Central memory CD4-positive, alpha-beta T cell (primary cell): Measurements from ENCODE around the gene EDAR.
A peak's percentile ranks its signal among the peaks of the same experiment; 100 is the strongest.

ENCODE experiments used
- DNase-seq: peaks from one replicate; pipeline ENCODE4 v3.0.0; 2022
- total RNA-seq, 3 experiments: gene quantifications; one replicate each; lab custom pipeline; 2026; lab: John Stamatoyannopoulos, UW

EDAR gene
- total RNA-seq, result 0.14 to 14.7 (median 1.7) reads per million in 3 experiments

DNA sequence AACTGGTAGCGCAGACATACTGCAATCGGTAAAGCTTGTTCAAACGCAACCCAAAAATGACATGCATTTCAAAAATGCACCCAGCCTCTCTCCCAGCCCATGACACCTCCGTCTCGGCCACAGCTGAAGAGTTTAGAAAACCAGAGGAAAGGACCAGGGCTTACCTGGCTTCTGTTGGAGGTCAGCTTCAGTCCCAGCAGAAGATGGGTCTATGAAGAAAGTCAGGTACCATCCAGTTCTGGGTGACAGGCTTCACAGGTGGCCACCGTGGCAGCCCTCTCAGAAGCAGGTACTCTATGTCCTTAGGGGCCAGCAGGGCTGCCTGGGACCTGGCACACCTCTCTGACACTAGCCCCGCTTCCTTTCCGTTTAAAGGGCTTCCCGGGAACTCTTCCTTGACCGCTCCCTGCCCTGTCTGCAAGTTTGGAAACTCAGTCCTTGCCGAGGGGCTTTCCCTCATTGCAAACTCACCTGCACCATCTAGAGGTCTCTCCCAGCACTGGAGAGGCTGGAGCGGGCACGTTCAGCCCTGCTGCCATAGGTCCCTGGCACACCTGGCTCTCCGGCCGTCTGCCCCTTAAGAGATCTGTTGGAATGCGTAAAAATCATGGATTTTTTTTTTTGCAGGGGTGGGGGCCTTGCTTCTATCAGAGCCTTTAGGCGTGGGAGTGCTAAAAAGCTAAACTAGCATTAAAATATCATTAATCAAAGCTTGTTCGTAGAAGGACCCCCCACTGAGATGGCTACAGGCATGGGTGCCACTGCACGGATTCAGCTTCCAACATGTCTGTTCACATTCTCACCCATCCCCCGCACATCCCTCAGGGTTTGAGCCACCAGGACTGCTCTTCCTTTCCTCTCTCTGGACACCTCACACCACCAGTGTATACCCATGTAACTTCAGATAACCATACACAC lies at the start of gene EDAR:
EDAR (minus strand) TSS at position 425 of the 918 bp plus-strand sequence. CDS start 58,206 bp downstream, outside the sequence.
- peak; percentile 31 for DNase-seq

DNA sequence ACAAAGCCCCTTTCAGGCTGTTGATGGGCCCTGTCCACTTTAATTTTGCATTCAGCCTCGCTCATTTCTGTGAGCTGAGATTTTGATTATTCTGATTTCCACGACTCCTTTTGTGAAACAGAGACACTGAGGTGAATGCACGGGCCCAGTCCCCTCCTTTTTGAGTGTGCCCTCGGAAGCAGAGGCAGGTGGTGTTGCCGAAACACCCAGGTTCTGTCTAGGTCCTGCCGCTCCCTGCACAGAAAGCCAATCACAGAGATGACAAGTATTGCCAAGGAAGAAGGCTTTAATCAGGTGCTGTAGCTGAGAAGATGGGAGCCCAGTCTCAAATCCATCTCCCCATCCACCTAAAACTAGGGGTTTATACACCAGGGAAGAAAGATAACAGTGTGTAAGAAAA lies 44.2 kb upstream of the EDAR start:
- no peak for DNase-seq

DNA sequence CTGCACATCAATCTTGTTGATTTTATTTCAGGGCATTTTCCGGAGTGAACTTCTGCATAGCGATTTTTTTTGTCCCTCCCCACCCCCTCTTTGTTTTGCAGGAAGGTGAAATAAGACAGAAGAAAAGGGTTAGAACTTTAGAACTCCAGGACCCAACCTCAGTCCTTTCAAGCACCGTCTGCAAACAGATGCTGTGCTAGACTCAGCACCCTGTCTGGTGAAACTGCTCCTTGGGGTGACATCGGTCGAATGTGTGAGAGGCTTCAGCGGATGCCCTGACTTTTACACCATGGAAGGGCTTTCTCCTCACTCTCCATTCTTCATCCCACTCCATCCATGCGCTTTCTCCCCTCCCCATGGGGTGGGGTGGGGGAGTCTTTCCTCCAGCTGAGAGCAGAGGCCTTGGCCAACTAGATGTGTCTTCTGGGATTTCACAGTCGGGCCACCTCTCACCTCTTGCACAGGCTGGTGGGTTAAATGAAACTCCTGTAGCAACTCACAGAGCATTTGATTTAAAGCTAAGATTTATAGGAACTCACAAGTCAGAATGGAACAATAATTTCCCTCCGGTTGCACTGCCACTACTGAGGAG lies 43.3 kb upstream of the EDAR start:
- DNase-seq, result no peak

GRCh38 chr2:109031476-109032228 lies 42.6 kb upstream of the EDAR start:
- DNase-seq, result peak; percentile 89

GRCh38 chr2:109030870-109031475 lies 42.0 kb upstream of the EDAR start:
- peak; percentile 12 for DNase-seq

- DNase-seq, result no peak
Measured at GRCh38 chr2:109029490-109030201, 40.6 kb upstream of the EDAR start.

- no peak for DNase-seq
Measured at GRCh38 chr2:109028738-109029489, 39.9 kb upstream of the EDAR start.

DNA sequence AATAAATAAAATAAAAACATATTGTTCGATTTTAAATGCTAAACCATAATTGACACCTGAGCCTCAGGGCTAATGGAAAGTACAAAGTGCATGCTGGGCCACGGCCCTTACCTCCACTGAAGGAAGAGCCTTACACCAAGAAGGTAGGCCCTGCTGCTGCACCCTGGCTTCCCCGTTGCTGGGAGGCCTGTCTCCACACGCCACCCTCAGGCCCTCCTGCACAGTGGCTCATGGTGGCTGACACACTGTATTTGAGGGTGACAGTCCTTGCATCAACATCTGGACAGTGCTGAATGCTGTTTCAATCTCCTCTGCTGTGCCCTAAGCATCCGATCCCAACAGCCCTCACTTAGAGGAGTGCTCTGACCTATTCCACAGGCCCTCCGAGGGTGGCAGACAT lies 39.3 kb upstream of the EDAR start:
- no peak for DNase-seq

DNA sequence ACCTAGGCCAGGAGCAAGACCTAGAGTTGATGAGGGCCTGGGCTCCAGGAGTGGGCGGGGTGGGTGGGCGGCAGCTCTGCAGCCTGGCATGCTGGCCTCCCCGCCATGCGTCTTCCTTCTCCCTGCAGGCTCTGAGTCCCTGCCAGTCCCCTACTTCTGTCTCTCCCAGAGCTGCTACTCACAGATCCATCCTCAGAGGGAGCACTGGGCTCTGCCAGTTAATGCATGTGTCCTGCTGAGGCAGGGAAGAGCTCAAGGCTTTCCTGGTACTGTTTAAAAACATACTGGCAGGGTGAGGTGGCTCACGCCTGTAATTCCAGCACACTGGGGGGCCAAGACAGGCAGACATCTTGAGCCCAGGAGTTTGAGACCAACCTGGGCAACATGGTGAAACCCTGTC lies 38.7 kb upstream of the EDAR start:
- DNase-seq, result no peak

DNA sequence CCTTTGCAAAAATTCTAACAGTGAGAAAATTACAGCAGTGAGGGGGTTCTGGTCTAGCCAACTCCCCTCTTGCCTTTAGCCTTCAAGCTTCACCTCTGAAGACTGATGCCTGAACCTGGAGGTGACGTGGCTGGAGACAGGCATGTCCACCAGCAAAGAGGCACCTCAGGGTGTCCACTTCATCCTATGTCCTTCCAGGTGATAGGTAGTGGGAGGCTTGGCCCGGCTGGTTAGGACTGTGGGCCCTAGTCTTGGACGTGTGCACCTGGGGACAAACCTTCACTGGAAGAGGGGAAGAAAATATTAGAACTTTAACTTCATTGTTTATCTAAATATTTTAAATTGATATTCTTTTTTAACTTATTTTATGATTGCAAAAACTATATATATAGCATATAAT lies 35.5 kb upstream of the EDAR start:
- no peak for DNase-seq

DNA sequence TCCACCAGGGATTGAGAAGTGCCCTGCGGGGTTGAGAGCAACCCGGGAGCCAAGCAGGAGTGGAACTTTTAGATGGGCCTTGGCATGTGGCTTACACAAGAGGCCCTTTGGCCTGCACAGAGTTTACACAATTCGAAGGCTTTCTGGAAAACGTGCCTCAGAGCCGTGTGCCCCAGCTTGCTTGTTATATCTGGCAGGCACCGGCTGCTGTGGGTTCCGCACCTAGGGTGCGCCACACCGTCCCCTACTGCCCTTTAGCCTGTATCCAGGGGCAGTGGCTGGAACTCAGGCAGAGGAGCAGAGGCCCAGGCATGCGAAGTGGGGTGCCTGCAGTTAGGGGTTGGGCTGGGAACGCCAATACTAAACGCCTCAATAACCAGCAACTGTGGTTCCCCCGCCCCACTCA lies 32.9 kb upstream of the EDAR start:
- no peak for DNase-seq

DNA sequence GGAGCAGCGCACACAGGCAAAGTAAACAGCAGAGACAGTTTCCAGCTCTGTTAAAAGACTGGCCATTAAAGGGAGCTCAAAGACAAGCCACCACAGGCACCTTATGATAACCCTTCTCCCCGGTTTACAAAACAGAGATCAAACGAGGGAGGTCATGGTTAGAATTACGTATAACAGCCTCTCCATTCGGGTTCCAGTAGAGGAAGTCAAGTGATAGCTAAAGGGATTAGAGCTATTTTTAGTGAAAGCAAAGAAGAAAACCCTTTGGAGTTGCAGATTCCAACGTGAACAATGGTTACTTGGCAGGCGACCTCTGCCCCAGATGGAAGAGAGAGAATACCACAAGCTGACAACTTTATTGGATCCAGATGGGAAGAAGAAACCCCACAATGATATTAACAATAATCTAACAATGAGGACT lies 31.2 kb upstream of the EDAR start:
- DNase-seq, result peak; percentile 34

DNA sequence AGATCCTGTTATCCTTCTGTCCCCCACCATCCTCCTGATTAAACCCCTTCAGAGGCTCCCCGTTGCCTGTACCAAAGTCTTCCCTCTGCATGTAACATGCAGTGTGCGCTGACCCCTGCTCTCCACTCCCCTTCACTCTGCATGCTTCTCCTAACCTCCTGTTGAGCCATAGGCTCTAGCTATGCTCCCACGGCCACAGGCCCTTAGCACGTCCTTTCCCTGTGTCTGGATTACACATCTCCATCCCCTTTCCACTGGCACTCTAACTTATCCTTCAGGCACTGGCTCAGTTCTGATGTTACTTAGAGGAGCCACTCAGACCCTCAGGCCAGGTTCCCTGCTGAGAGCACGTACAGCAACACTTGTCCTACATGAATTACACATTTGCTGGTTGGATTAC lies 29.4 kb upstream of the EDAR start:
- DNase-seq, result no peak

DNA sequence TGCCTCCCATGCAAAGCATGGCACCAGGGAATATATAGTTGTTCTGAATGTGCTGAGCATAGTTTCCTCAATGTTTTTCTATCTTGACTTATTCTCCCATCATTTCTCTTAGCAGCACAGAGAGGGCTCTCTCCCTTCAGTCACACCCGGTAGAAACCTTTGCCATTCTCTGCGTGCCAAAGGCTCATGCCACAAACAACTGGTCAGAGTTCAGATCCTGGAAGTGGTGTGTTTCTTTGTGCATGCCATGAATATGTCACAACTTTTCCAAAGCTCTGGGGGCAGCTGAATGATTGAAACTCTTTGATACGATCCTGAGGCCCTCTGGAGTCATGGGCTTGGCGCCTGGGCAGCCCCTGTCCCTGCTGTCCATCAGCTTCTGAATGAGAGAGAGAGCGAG lies 28.0 kb upstream of the EDAR start:
- DNase-seq, result no peak

DNA sequence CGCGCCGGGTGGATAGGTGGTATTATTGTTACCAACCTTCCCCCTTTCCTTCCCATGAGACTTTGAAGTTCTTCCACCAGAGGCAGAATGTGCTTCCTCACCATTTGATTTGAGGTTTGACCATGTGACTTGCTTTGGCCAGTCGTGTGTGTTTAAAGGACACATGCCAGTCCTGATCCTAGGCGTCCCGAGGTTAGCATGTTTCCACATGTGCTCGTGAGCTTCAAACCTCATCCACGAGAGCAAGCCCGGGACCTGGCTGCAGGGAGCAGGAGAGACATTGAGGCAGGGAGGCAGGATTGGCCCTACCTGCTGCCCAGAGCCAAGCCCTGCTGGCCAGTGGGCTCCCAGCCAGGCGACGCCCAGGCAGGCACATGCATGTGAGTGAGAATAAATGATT lies 27.4 kb upstream of the EDAR start:
- DNase-seq, result no peak

GRCh38 chr2:109014476-109014875 lies 25.5 kb upstream of the EDAR start:
- DNase-seq, result no peak

GRCh38 chr2:109013051-109013450 lies 24.0 kb upstream of the EDAR start:
- DNase-seq, result no peak

GRCh38 chr2:109009920-109010610 lies 21.0 kb upstream of the EDAR start:
- no peak for DNase-seq

GRCh38 chr2:109006971-109007370 lies 18.0 kb upstream of the EDAR start:
- DNase-seq, result no peak

DNA sequence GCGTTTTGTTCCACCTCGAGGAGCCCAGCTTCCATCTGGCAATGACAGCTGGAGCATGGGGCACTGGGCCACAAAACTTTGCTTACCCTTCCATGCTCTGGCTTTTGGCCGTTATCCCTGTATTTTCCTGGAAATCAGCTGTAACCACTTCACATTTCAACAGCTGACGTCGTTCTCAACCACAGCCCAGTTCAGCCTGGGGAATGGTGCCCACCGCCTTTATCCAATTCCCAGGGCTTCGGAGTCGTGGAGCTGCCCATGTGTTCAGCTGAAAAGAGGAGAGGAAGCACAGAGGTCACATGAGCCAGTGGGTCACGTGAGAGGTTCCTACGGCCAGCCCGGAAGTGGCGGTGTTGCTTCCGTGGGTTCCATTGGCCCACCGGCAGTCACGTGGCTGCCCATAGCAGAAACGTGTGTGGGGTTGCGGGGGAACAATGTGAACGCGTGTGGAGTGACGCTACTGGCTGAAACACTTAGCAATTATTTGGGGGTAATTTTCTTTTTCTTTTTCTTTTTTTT lies 16.7 kb upstream of the EDAR start:
- no peak for DNase-seq

- DNase-seq, result no peak
Measured at GRCh38 chr2:109001201-109001600, 12.2 kb upstream of the EDAR start.
